Kidney (tissue), 14 donors: ENCODE measurements around the gene SMYD3. TPM values are rescaled to one million over a fixed set of nuclear protein-coding genes. Genes with fewer than 3 reads are reported as not detected.

Source experiments
- DNase-seq, 5 donors: peaks; one replicate each; pipeline ENCODE4 v3.0.0-alpha.2; 2013 to 2020
- FAIRE-seq: peaks from 2 replicates; lab custom pipeline; 2012; peaks lifted over from hg19 to GRCh38; lab: Jason Lieb, UNC
- H3K27ac ChIP-seq, 2 donors: one replicate each; pipeline ENCODE4 v1.7.0; 2013; ENCODE audit warnings: low read depth in 2 of 2, low read length in 2 of 2, inconsistent platforms in 1 of 2
- H3K27me3 ChIP-seq: one replicate; pipeline ENCODE4 v1.7.1; 2013; ENCODE audit warnings: low read length, inconsistent platforms; ENCODE audit not compliant: control insufficient read depth, insufficient read depth
- H3K36me3 ChIP-seq, 3 donors: one replicate each; pipeline versions ENCODE4 v1.7.0 to v1.7.1; 2013; ENCODE audit warnings: low read length in 3 of 3, control low read depth in 1 of 3, inconsistent platforms in 1 of 3; ENCODE audit not compliant: insufficient read depth in 3 of 3, control insufficient read depth in 2 of 3
- H3K4me1 ChIP-seq, 3 donors: one replicate each; pipeline versions ENCODE4 v1.7.0 to v1.7.1; 2013; ENCODE audit warnings: low read length in 3 of 3, inconsistent platforms in 1 of 3, low read depth in 1 of 3; ENCODE audit not compliant: control insufficient read depth in 2 of 3, insufficient read depth in 2 of 3
- H3K4me3 ChIP-seq, 3 donors: one replicate each; pipeline versions ENCODE4 v1.7.0 to v1.8.1; 2013; ENCODE audit warnings: low read length in 3 of 3, control low read depth in 1 of 3, inconsistent platforms in 1 of 3
- H3K9ac ChIP-seq, 3 donors: one replicate each; pipeline versions ENCODE4 v1.7.0 to v1.7.1; 2013; ENCODE audit warnings: low read length in 3 of 3, control low read depth in 1 of 3, inconsistent platforms in 1 of 3
- H3K9me3 ChIP-seq, 3 donors: one replicate each; pipeline versions ENCODE4 v1.7.0 to v1.7.1; 2013; ENCODE audit warnings: low read length in 3 of 3, control low read depth in 1 of 3, inconsistent platforms in 1 of 3; ENCODE audit not compliant: control insufficient read depth in 2 of 3, insufficient read depth in 1 of 3
- intact Hi-C: fragments of 100-400 bp; cut with DNase I; formaldehyde crosslinking; loops from one replicate; pipeline ENCODE4 v1.11.1; 2022
- polyA plus RNA-seq: library from polyadenylated mRNA; stranded (reverse); fragments of 350-450 nt; fragmentation: Illumina TruSeq; extraction: RNeasy Lipid Tissue Mini Kit (QIAGEN cat#74804); gene quantifications from one replicate; pipeline ENCODE4 v1.2.3, GENCODE V29; 2014; ENCODE audit warnings: low read depth, low replicate concordance; ENCODE audit not compliant: insufficient read depth
- total RNA-seq: library from RNA; stranded (reverse); fragmentation: NEBNext Ultra II Directional; extraction: Animal tissue kit (Norgen Biotek cat#: 25700); gene quantifications from one replicate; pipeline ENCODE4 v1.2.1, GENCODE V29; 2021
- TF ChIP-seq, protein P1 (sequence below): IDR thresholded peaks from 3 replicates; pipeline ENCODE4 v1.5.1; 2012; ENCODE audit warnings: mild to moderate bottlenecking, moderate library complexity, borderline replicate concordance; ENCODE audit not compliant: insufficient read depth; ENCODE audit errors: extremely low read depth
- donor health status: control.
- donor health status: control.
- donor health status: control.
- donor health status: control.
- donor health status: control.
- donor health status: DM: yes; HTN: yes; CAD: no.
- donor health status: Normal renal cell carcinoma (clear cell type).

Gene SMYD3
- total and polyA plus RNA-seq, 2 donors from 2014 or later = 23.3 to 23.9 TPM

DNA sequence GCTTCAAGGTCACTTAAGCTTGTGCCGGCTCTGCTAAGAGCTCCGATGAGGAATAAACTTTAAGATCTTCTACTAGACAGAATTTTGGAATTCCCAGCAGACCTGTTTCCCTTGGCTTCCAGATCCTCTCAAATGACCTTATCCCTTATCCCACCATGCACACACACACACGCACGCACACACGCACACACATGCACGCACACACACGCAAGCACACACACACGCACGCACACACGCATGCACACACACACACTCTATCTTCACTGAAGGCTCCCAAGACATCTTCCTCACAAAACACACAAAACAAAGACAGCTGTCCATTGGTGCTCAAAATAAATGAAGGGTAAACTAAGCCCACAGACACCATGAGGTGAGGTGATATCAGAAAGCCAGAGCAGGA is 692.4 kb downstream of the SMYD3 start:
- intact Hi-C loops = no loop called here
- no peaks in the 10 kb centered on the region for H3K9me3 ChIP-seq
- H3K4me3 ChIP-seq = no peak overlapping the region
- no peak overlapping the region for H3K9ac ChIP-seq
- TF ChIP-seq, protein P1, sequence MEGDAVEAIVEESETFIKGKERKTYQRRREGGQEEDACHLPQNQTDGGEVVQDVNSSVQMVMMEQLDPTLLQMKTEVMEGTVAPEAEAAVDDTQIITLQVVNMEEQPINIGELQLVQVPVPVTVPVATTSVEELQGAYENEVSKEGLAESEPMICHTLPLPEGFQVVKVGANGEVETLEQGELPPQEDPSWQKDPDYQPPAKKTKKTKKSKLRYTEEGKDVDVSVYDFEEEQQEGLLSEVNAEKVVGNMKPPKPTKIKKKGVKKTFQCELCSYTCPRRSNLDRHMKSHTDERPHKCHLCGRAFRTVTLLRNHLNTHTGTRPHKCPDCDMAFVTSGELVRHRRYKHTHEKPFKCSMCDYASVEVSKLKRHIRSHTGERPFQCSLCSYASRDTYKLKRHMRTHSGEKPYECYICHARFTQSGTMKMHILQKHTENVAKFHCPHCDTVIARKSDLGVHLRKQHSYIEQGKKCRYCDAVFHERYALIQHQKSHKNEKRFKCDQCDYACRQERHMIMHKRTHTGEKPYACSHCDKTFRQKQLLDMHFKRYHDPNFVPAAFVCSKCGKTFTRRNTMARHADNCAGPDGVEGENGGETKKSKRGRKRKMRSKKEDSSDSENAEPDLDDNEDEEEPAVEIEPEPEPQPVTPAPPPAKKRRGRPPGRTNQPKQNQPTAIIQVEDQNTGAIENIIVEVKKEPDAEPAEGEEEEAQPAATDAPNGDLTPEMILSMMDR = no peak
- DNase-seq (no peak), FAIRE-seq (no peak)
- H3K27ac ChIP-seq = no peak overlapping the region
- no peaks in the 10 kb centered on the region for H3K36me3 ChIP-seq
- no peaks in the 10 kb centered on the region for H3K27me3 ChIP-seq
- H3K4me1 ChIP-seq = no peaks in the 10 kb centered on the region

DNA sequence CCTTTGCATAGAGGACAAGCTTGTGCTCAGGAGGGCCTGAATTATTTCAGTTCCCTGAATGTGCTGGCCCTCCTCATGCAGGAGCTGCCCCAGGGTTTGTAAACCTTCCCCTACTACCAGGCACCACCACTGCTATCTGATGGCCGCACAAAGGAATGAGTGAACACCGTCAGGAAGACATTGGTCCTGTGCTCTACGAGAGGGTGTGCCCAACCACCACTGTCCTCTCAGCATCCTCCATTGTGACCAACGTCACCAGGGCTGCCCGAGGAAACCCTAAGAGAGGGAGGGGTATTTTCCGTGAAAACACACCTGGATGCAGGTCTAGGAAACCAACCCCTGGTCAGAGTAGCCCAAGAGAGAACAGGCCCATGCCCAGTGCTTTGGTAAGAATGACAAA is 694.8 kb downstream of the SMYD3 start:
- Histone ChIP-seq H3K9ac (no peak overlapping the region), H3K27ac (no peak overlapping the region), H3K4me3 (no peak overlapping the region), H3K27me3 (no peaks in the 10 kb centered on the region), H3K36me3 (no peaks in the 10 kb centered on the region), H3K4me1 (no peaks in the 10 kb centered on the region), H3K9me3 (no peaks in the 10 kb centered on the region)
- DNase-seq = no peak
- TF ChIP-seq, protein P1 = no peak
- no peak for FAIRE-seq
- intact Hi-C loops = no loop called here

DNA sequence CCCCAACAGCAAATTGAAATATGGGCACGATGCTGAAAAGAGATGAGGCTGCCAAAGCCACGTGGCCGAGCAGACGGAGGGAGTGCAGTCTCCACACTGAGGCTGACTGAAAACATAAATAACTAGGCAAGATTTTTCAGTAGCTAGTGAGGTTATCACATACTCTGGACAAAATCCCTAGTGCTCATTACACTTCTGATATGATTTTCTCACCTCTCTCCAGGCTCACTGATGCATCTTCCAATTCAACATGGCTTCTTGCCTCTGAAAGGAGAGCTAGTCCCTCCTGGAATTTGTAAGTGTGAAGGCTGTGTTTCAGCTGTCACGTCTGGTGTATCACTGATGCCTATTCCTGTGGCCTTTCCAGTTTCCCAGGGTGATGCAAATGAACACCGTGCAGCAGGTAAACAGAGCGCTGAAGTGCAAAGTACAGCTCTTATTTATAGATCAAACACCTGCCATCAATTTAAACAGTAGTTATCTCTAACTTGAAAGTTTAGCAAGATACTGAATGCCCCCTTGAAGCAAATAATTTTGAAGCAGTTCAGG is 696.2 kb downstream of the SMYD3 start:
- H3K27ac ChIP-seq = no peak overlapping the region
- H3K9ac ChIP-seq = no peak overlapping the region
- no peaks in the 10 kb centered on the region for H3K27me3 ChIP-seq
- FAIRE-seq (no peak), DNase-seq (peak in 1 of 5 donors; percentile 34)
- TF ChIP-seq, protein P1 = no peak
- H3K4me1 ChIP-seq = peaks cover 0 to 2% (median 0%) of the 10 kb centered on the region in 3 donors
- H3K4me3 ChIP-seq = no peak overlapping the region
- no peaks in the 10 kb centered on the region for H3K36me3 ChIP-seq
- intact Hi-C loops = no loop called here
- no peaks in the 10 kb centered on the region for H3K9me3 ChIP-seq
